ENCODE data around the gene CIB4.

Gene CIB4

GRCh38 chr2:26630669-26631360 lies 10.4 kb downstream of the CIB4 start:
- no peak for ATAC-seq
- no peak for TF ChIP-seq ZFP30 (CRISPR knock-in tag; IDR thresholded peaks at IDR 0.05)
- no peak for TF ChIP-seq PATZ1 (CRISPR knock-in tag; IDR thresholded peaks at IDR 0.05; ENCODE audit: borderline replicate concordance)
- no peak for TF ChIP-seq CSRNP3 (CRISPR knock-in tag; IDR thresholded peaks at IDR 0.05)
- no peak for TF ChIP-seq ESRRG (CRISPR knock-in tag; IDR thresholded peaks at IDR 0.05)
- no peak for TF ChIP-seq ZNF565 (CRISPR knock-in tag; conservative IDR thresholded peaks at IDR 0.05; ENCODE audit: low read depth)
- no peak for TF ChIP-seq ARNTL (CRISPR knock-in tag; IDR thresholded peaks at IDR 0.05; ENCODE audit: borderline replicate concordance, low read depth)
- TF ChIP-seq TCF4 (CRISPR knock-in tag; IDR thresholded peaks at IDR 0.05; ENCODE audit: borderline replicate concordance), result no peak
- no peak for TF ChIP-seq TSHZ2 (CRISPR knock-in tag; IDR thresholded peaks at IDR 0.05)
- TF ChIP-seq ZC3H10 (CRISPR knock-in tag; IDR thresholded peaks at IDR 0.05), result no peak
- no peak for TF ChIP-seq CSDC2 (CRISPR knock-in tag; IDR thresholded peaks at IDR 0.05)
- no peak for TF ChIP-seq ISL1 (CRISPR knock-in tag; IDR thresholded peaks at IDR 0.05)
- no peak for TF ChIP-seq ZNF8 (CRISPR knock-in tag; IDR thresholded peaks at IDR 0.05)

GRCh38 chr2:26630235-26630634 lies 10.9 kb downstream of the CIB4 start:
- no peak for ATAC-seq
- no peak for TF ChIP-seq ISL1 (CRISPR knock-in tag; IDR thresholded peaks at IDR 0.05)
- TF ChIP-seq ZNF8 (CRISPR knock-in tag; IDR thresholded peaks at IDR 0.05), result no peak
- TF ChIP-seq ZFP30 (CRISPR knock-in tag; IDR thresholded peaks at IDR 0.05), result no peak
- no peak for TF ChIP-seq TCF4 (CRISPR knock-in tag; IDR thresholded peaks at IDR 0.05; ENCODE audit: borderline replicate concordance)
- TF ChIP-seq PATZ1 (CRISPR knock-in tag; IDR thresholded peaks at IDR 0.05; ENCODE audit: borderline replicate concordance), result no peak
- TF ChIP-seq CREB5 (CRISPR knock-in tag; IDR thresholded peaks at IDR 0.05; ENCODE audit: low read depth), result no peak
- no peak for TF ChIP-seq TOX (CRISPR knock-in tag; IDR thresholded peaks at IDR 0.05; ENCODE audit: borderline replicate concordance)
- TF ChIP-seq ESRRG (CRISPR knock-in tag; IDR thresholded peaks at IDR 0.05), result no peak
- no peak for TF ChIP-seq RARB (CRISPR knock-in tag; IDR thresholded peaks at IDR 0.05)
- no peak for TF ChIP-seq ZC3H10 (CRISPR knock-in tag; IDR thresholded peaks at IDR 0.05)
- TF ChIP-seq TSHZ2 (CRISPR knock-in tag; IDR thresholded peaks at IDR 0.05), result no peak

Data from SK-N-SH treated with all-trans-retinoic acid at 6 μM for 48 hours (cell line).